ENCODE results near the gene HAUS7.

DNA sequence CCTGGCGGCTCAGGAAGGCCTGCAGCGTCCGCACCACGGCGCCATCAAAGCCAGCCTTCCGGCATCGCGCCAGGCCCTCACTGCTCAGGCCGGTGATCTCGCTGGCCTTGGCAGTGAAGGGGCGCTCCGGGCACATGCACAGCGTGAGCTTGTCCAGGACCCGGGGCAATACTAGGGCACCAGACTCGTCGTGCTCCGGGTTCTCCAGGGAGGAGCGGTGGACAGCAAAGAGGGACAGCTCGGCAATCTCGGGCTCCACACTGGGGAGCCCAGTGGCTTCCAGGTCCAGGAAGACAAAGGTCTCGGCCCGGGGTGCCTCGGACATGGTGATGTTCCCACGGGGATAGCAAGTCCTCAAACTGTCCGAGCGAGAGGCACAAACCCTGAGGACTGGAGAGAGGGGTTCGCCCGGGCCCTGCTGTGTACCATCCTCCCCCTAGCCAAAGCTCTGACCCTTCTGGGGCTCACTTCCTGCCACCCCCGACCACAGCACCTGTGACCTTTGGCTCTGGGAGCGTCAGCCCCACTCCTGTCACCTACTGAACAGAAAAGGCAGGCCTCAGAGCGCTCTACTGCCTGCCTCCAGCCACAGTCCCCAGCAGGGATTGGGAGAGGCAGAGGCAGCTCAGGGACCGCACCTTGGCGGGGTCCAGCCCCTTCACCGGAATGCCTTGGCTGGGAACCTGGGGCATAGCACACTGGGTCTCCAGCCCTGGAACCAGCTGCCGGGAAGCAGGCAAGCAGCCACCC is 25.1 kb downstream of the HAUS7 start:
- no peak for TF ChIP-seq TAF1 (IDR thresholded peaks at IDR 0.05; ENCODE audit: borderline replicate concordance, low read depth, low read length)
- TF ChIP-seq POLR2AphosphoS5 (IDR thresholded peaks at IDR 0.05; ENCODE audit: low read depth, low read length) = no peak
- no peak for TF ChIP-seq POLR2A (IDR thresholded peaks at IDR 0.05; ENCODE audit: low read depth, low read length)
